ENCODE measurements around the gene BIRC2. TPM values are rescaled to one million over a fixed set of nuclear protein-coding genes. Genes with fewer than 3 reads are reported as not detected.

BIRC2 gene
- total and polyA plus RNA-seq, 9 of the 15 experiments (the other 6 are each of a cell fraction or from before 2014, with no cell fraction given) = 14.3 to 45.9 (median 20.7) TPM

- peak; percentile 87 for TF ChIP-seq MGA (IDR thresholded peaks at IDR 0.05)
- no peak for TF ChIP-seq ZNF695 (CRISPR knock-in tag; IDR thresholded peaks at IDR 0.05)
- 0 out of 2 replicates have a peak, but pooled peaks have one; percentile 27 for TF ChIP-seq HLTF (IDR thresholded peaks at IDR 0.05)
- no peak for TF ChIP-seq ZNF23 (CRISPR knock-in tag; IDR thresholded peaks at IDR 0.05)
- peak; percentile 38; the same call in 1 of the 2 replicates for TF ChIP-seq ARID4B (CRISPR knock-in tag; IDR thresholded peaks at IDR 0.05)
- 0 out of 2 replicates have a peak, but pooled peaks have one; percentile 15 for TF ChIP-seq TCF3 (CRISPR knock-in tag; IDR thresholded peaks at IDR 0.05)
- TF ChIP-seq PHF8 (IDR thresholded peaks at IDR 0.05; ENCODE audit: borderline replicate concordance, low read length) = no peak
- TF ChIP-seq, protein P1, sequence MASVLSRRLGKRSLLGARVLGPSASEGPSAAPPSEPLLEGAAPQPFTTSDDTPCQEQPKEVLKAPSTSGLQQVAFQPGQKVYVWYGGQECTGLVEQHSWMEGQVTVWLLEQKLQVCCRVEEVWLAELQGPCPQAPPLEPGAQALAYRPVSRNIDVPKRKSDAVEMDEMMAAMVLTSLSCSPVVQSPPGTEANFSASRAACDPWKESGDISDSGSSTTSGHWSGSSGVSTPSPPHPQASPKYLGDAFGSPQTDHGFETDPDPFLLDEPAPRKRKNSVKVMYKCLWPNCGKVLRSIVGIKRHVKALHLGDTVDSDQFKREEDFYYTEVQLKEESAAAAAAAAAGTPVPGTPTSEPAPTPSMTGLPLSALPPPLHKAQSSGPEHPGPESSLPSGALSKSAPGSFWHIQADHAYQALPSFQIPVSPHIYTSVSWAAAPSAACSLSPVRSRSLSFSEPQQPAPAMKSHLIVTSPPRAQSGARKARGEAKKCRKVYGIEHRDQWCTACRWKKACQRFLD (CRISPR knock-in tag; IDR thresholded peaks at IDR 0.05) = peak; percentile 54; the same call in 1 of the 2 replicates
Measured at GRCh38 chr11:102317099-102317767, 29.8 kb upstream of the BIRC2 start, which contains the start of gene BIRC3 (continued).

All from K562 (cell line).